K562 (cell line): Measurements from ENCODE around the gene ANKRD49. TPM values are rescaled to one million over a fixed set of nuclear protein-coding genes. Genes with fewer than 3 reads are reported as not detected.

Experiments used
- ATAC-seq: fragments of 200-7000 bp; cut with Tn5 transposase; 3 replicates; pipeline ENCODE4 v1.9.1; 2020; ENCODE audit warnings: moderate library complexity
- BruUV-seq: library from RNA; stranded (reverse); fragments of 400-500 nt; replicated peaks from 2 replicates; lab custom pipeline; 2021; lab: Mats Ljungman, UMichigan
- CTCF ChIA-PET: fragments of 300-600 bp; formaldehyde crosslinking; extraction: SDS; loops from one replicate; lab custom pipeline; 2021; ENCODE audit warnings: low intra/inter-chr PET ratio; lab: Yijun Ruan, JAX
- POLR2A ChIA-PET: fragments of 300-600, 350-650 bp; sonication (Branson Sonifier 250); formaldehyde crosslinking; extraction: SDS; loops from one replicate; lab custom pipeline; 2021; ENCODE audit warnings: antibody characterized with exemption, inconsistent platforms; lab: Yijun Ruan, JAX
- DNase-seq, 4 experiments: peaks; one replicate each; pipeline versions ENCODE4 v3.0.0 to v3.0.0-alpha.2; 2011 to 2018; ENCODE audit warnings: low spot score in 3 of 4, mixed read lengths in 3 of 4; ENCODE audit errors: extremely low read depth in 1 of 4
- FAIRE-seq: peaks from 2 replicates; lab custom pipeline; 2011; peaks lifted over from hg19 to GRCh38; lab: Jason Lieb, UNC
- H2AFZ ChIP-seq: 2 replicates; pipeline ENCODE4 v1.6.0; 2011; ENCODE audit warnings: low read depth, low read length, control low read depth, inconsistent platforms
- H3K27ac ChIP-seq: fragments of 200-600 bp; 3 replicates; pipeline ENCODE4 v1.8.0; 2011; ENCODE audit warnings: low read depth, mild to moderate bottlenecking, control low read depth, inconsistent platforms, low read length, moderate library complexity, mixed read lengths; ENCODE audit errors: extremely low read depth
- H3K27me3 ChIP-seq, 2 experiments: fragments of 300-600 bp in 1 of 2; 2 replicates in 1 of 2; 3 replicates in 1 of 2; pipeline versions ENCODE4 v1.6.0 to v1.8.0; 2011; ENCODE audit warnings: inconsistent platforms in 2 of 2, low read length in 2 of 2, mild to moderate bottlenecking in 1 of 2, mixed read lengths in 1 of 2, moderate library complexity in 1 of 2; ENCODE audit not compliant: control insufficient read depth in 2 of 2, insufficient read depth in 2 of 2
- H3K36me3 ChIP-seq: fragments of 300-600 bp; 3 replicates; pipeline ENCODE4 v1.8.0; 2011; ENCODE audit warnings: mild to moderate bottlenecking, low read length, inconsistent platforms; ENCODE audit not compliant: control insufficient read depth, insufficient read depth
- H3K4me1 ChIP-seq, 2 experiments: fragments of 200-600 bp in 1 of 2; replicated peaks in 1 of 2; 2 replicates in 1 of 2; 3 replicates in 1 of 2; pipeline versions ENCODE4 v1.5.1 to v1.8.0; 2011; ENCODE audit warnings: inconsistent platforms in 2 of 2, low read length in 2 of 2, mild to moderate bottlenecking in 1 of 2, mixed read lengths in 1 of 2, moderate library complexity in 1 of 2; ENCODE audit not compliant: control insufficient read depth in 2 of 2, insufficient read depth in 2 of 2
- H3K4me2 ChIP-seq: 2 replicates; pipeline ENCODE4 v1.6.1; 2011; ENCODE audit warnings: low read length, control low read depth, inconsistent platforms, mixed read lengths; ENCODE audit not compliant: insufficient read depth
- H3K4me3 ChIP-seq: fragments of 200-600 bp; sonication (generic), shearing (Covaris generic); 2 replicates; pipeline ENCODE4 v1.5.1; 2016; ENCODE audit warnings: control low read depth, inconsistent platforms
- H3K79me2 ChIP-seq: fragments of 200-600 bp; 3 replicates; pipeline ENCODE4 v1.8.0; 2011; ENCODE audit warnings: low read length, inconsistent platforms; ENCODE audit not compliant: control insufficient read depth, insufficient read depth
- H3K9ac ChIP-seq, 2 experiments: 2 replicates each; pipeline versions ENCODE4 v1.6.0 to v1.6.1; 2011; ENCODE audit warnings: low read depth in 2 of 2, low read length in 2 of 2, control low read depth in 1 of 2, inconsistent platforms in 1 of 2, mild to moderate bottlenecking in 1 of 2, mixed read lengths in 1 of 2; ENCODE audit not compliant: insufficient read depth in 1 of 2
- H3K9me1 ChIP-seq: one replicate; pipeline ENCODE4 v1.6.0; 2011; ENCODE audit warnings: inconsistent platforms, mild to moderate bottlenecking, low read length, moderate library complexity; ENCODE audit not compliant: control insufficient read depth, insufficient read depth
- H3K9me3 ChIP-seq: replicated peaks from 2 replicates; pipeline ENCODE4 v1.5.1; 2011; ENCODE audit warnings: low read depth, low read length, inconsistent platforms; ENCODE audit not compliant: control insufficient read depth, insufficient read depth
- H4K20me1 ChIP-seq: replicated peaks from 2 replicates; pipeline ENCODE4 v1.6.1; 2011; ENCODE audit warnings: low read length, inconsistent platforms, mixed read lengths; ENCODE audit not compliant: control insufficient read depth, insufficient read depth
- ILF3 ChIP-seq: fragments of 450-650 bp; IDR thresholded peaks from 2 replicates; pipeline ENCODE4 v1.6.1; 2018; ENCODE audit warnings: antibody characterized with exemption, mild to moderate bottlenecking, moderate library complexity, borderline replicate concordance
- JUND ChIP-seq, 2 experiments: IDR thresholded peaks; 2 replicates in 1 of 2; 3 replicates in 1 of 2; pipeline ENCODE4 v1.6.1; 2011; ENCODE audit warnings: borderline replicate concordance in 2 of 2, low read depth in 2 of 2, low read length in 2 of 2, improper control_type of control experiment in 1 of 2, missing biosample characterization in 1 of 2, missing genetic modification characterization in 1 of 2, missing genetic modification reagents in 1 of 2
- NEUROD1 ChIP-seq: fragments of 150-350 bp; IDR thresholded peaks from 2 replicates; pipeline ENCODE4 v1.6.1; 2014; ENCODE audit warnings: borderline replicate concordance, low read length, low read depth; ENCODE audit not compliant: partially characterized antibody
- RBM34 ChIP-seq: fragments of 200-400 bp; formaldehyde crosslinking; IDR thresholded peaks from 2 replicates; pipeline ENCODE4 v1.6.1; 2018; ENCODE audit warnings: low read length, borderline replicate concordance; ENCODE audit not compliant: insufficient read depth
- TAF7 ChIP-seq: fragments of 450-650 bp; IDR thresholded peaks from 2 replicates; pipeline ENCODE4 v1.6.1; 2016; ENCODE audit warnings: missing genetic modification characterization, missing compliant biosample characterization
- TOE1 ChIP-seq, 2 experiments: fragments of 450-650 bp in 1 of 2; sonication (generic) in 1 of 2; formaldehyde crosslinking in 1 of 2; IDR thresholded peaks; 2 replicates each; pipeline versions ENCODE4 v1.7.1 to v1.8.0; 2016 to 2022; ENCODE audit warnings: borderline replicate concordance in 2 of 2, mild to moderate bottlenecking in 2 of 2, antibody characterized with exemption in 1 of 2, inconsistent platforms in 1 of 2, low read depth in 1 of 2, missing genetic modification reagents in 1 of 2, moderate library complexity in 1 of 2
- ZNF146 ChIP-seq: IDR thresholded peaks from one replicate; pipeline ENCODE4 v1.6.1; 2018; ENCODE audit warnings: missing compliant biosample characterization; ENCODE audit not compliant: unreplicated experiment
- ZNF174 ChIP-seq: fragments of 250-450 bp; sonication (Bioruptor Pico); IDR thresholded peaks from 2 replicates; pipeline ENCODE4 v1.4.0; 2020; ENCODE audit warnings: mild to moderate bottlenecking
- WGBS: fragments of 100-300 bp; shearing (Covaris generic); methylation state at CpG from one replicate; pipeline ENCODE4 v1.1.6; 2016; ENCODE audit warnings: low coverage, mixed read lengths; ENCODE audit not compliant: insufficient coverage; ENCODE audit errors: missing lambda C conversion rate; 5-methylcytosine and 5-hydroxymethylcytosine counted together
- in situ Hi-C: fragments of 300-500 bp; cut with MboI; formaldehyde crosslinking; loops from 4 replicates; pipeline ENCODE4 v1.15.0; 2018; ENCODE audit warnings: inconsistent platforms, mixed read lengths
- intact Hi-C: fragments of 100-400 bp; cut with micrococcal nuclease; formaldehyde crosslinking; loops from 2 replicates; pipeline ENCODE4 v1.14.2; 2022
- polyA plus RNA-seq, 8 experiments: library from polyadenylated mRNA; depleted of rRNA in 4 of 8; stranded (reverse) in 5 of 8; unstranded in 3 of 8; fragments of >200 nt; fragmentation: Nextera tagmentation in 2 of 8; fragmentation: Illumina TruSeq in 1 of 8; extraction: Ambion mirVana in 2 of 8; extraction: Trizol in 1 of 8; gene quantifications; 2 replicates each; pipeline versions ENCODE4 v1.2.1 to v1.2.3, GENCODE V29; 2011 to 2014; ENCODE audit warnings: inconsistent platforms in 1 of 8, missing spikeins in 1 of 8
- total RNA-seq, 7 experiments: library from RNA; depleted of rRNA in 6 of 7; stranded (reverse); fragments of >200 nt in 6 of 7; fragmentation: Illumina TruSeq in 2 of 7; extraction: Trizol in 2 of 7; gene quantifications; 2 replicates each; pipeline versions ENCODE4 v1.2.1 to v1.2.3, GENCODE V29; 2011 to 2021; ENCODE audit warnings: low replicate concordance in 1 of 7

Gene ANKRD49
- total and polyA plus RNA-seq, 9 of the 15 experiments (the other 6 are each of a cell fraction or from before 2014, with no cell fraction given), result 13.4 to 43.5 (median 30.6) TPM

- 58% methylated on average over 3 of the region's 3 CpGs for WGBS
- H3K4me3 ChIP-seq, result no peak overlapping the region
- H2AFZ ChIP-seq, result no peak overlapping the region
- H3K27me3 ChIP-seq, result no peaks in the 10 kb centered on the region
- CTCF ChIA-PET, result no interaction called here
- DNase-seq (no peak), FAIRE-seq (no peak), ATAC-seq (no peak)
- intact Hi-C loops (no loop called here), in situ Hi-C loops (no loop called here)
- no peak overlapping the region for H3K9ac ChIP-seq
- peaks cover 29% of the 10 kb centered on the region for H3K36me3 ChIP-seq
- H3K79me2 ChIP-seq, result no peaks in the 10 kb centered on the region
- TF ChIP-seq ZNF174 (CRISPR knock-in tag) (no peak), NEUROD1 (no peak), TAF7 (tag) (no peak), RBM34 (no peak), JUND (IDR thresholded peaks at IDR 0.05; ENCODE audit: borderline replicate concordance, low read depth, low read length) (no peak), JUND (tag; IDR thresholded peaks at IDR 0.05; ENCODE audit: borderline replicate concordance, low read depth, low read length) (no peak)
- no peaks in the 10 kb centered on the region for H3K9me3 ChIP-seq
- POLR2A ChIA-PET, result no interaction called here
- H3K27ac ChIP-seq, result no peak overlapping the region
- BruUV-seq, result no TSS peak
- no peaks in the 10 kb centered on the region for H3K9me1 ChIP-seq
- H3K4me1 ChIP-seq, result no peaks in the 10 kb centered on the region
- H3K4me2 ChIP-seq, result no peak overlapping the region
- no peaks in the 10 kb centered on the region for H4K20me1 ChIP-seq
These were observed 43.7 kb upstream of the ANKRD49 start for GRCh38 chr11:94450048-94450447.

- Histone ChIP-seq H3K9ac (no peak overlapping the region), H3K4me2 (no peak overlapping the region), H4K20me1 (no peaks in the 10 kb centered on the region), H3K27me3 (no peaks in the 10 kb centered on the region), H3K9me1 (no peaks in the 10 kb centered on the region), H3K4me3 (no peak overlapping the region), H3K79me2 (no peaks in the 10 kb centered on the region), H3K9me3 (no peaks in the 10 kb centered on the region), H3K4me1 (peaks cover 0 to 6% of the 10 kb centered on the region in 2 experiments; a peak in 2 of 5 replicates), H3K36me3 (peaks cover 15% of the 10 kb centered on the region), H2AFZ (no peak overlapping the region), H3K27ac (no peak overlapping the region)
- CTCF ChIA-PET, result interaction anchor here (0.7 kb wide), 1 partner anchor 559 kb away, joined by 4 read pairs; no protein-coding TSS in a partner anchor
- in situ Hi-C loops (no loop called here), intact Hi-C loops (no loop called here)
- 97% methylated on average over 2 of the region's 2 CpGs for WGBS
- DNase-seq (no peak), ATAC-seq (no peak), FAIRE-seq (no peak)
- BruUV-seq, result no TSS peak
- POLR2A ChIA-PET, result interaction anchor here (1.9 kb wide), 1 partner anchor 10 kb away, joined by 6 read pairs; no protein-coding TSS in a partner anchor
- TF ChIP-seq TOE1 (IDR thresholded peaks at IDR 0.05; ENCODE audit: borderline replicate concordance) (no peak), TOE1 (CRISPR knock-in tag; IDR thresholded peaks at IDR 0.05; ENCODE audit: borderline replicate concordance, low read depth) (no peak), ZNF146 (CRISPR knock-in tag) (peak; percentile 80), ILF3 (no peak)
These were observed 40.8 kb upstream of the ANKRD49 start for GRCh38 chr11:94452988-94453387.
